UCSD-AML1 (cell line): ENCODE results near the gene CFI.
A peak's percentile ranks its signal among the peaks of the same experiment; 100 is the strongest.

Experiments used
- DNase-seq: peaks from one replicate; lab custom pipeline; 2025; ENCODE audit not compliant: unreplicated experiment; lab: John Stamatoyannopoulos, UW

CFI gene

GRCh38 chr4:109735566-109736365, 66.0 kb downstream of the CFI start:
- no peak for DNase-seq

DNA sequence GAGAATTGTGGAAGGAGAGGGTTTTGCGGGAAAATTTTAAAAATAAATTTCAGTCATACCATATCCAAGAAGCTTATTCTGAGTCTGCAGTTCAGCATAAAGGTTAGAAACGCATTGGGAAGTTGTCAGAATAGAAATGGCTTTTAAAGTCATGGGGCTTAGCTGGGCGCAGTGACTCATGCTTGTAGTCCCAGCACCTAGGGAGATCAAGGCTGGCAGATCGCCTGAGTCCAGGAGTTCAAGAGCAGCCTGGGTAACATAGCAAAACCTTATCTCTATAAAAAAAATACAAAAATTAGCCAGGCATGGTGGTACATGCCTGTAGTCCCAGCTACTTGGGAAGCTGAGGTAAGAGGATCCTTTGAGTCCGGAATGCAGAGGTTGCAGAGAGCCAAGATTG, 68.1 kb downstream of the CFI start:
- DNase-seq: no peak

DNA sequence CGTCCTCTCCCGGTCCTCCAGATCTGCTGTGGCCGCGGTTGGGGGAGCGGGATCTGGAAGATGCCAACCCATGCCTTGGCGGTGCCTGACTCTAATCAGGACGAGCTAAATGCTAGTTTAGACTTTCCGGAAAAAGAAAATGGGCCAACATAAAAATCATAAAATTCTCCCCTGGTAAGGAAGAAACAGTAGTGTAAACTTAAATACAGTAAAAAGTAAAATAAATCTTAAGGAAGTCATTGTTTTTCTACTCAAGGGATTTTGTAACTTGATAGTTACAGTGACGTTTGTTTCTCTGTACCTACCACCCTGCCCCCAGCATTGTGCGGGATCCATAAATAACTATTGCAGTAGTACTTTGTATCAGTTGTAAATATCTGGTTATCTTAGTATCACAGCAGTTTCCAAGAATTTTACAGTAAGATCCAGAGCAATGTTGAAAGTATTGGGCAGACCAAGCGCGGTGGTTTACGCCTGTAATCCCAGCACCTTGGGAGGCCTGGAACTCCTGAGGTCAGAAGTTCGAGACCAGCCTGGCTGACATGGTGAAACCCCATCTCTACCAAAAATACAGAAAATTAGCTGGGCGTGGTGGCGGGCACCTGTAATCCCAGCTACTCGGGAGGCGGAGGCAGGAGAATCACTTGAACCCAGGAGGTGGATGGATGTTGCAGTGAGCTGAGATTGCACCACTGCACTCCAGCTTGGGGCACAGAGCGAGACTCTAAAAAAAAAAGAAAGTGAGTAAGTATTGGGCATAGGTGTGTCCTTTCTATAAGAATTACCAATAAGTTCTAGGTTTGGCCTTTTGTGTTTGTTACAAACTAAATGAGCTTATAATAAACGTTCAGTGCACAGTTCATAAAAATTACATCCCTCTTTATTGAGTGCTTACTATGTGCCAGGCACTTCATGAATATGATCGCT, 70.9 kb downstream of the CFI start:
- DNase-seq: no peak

DNA sequence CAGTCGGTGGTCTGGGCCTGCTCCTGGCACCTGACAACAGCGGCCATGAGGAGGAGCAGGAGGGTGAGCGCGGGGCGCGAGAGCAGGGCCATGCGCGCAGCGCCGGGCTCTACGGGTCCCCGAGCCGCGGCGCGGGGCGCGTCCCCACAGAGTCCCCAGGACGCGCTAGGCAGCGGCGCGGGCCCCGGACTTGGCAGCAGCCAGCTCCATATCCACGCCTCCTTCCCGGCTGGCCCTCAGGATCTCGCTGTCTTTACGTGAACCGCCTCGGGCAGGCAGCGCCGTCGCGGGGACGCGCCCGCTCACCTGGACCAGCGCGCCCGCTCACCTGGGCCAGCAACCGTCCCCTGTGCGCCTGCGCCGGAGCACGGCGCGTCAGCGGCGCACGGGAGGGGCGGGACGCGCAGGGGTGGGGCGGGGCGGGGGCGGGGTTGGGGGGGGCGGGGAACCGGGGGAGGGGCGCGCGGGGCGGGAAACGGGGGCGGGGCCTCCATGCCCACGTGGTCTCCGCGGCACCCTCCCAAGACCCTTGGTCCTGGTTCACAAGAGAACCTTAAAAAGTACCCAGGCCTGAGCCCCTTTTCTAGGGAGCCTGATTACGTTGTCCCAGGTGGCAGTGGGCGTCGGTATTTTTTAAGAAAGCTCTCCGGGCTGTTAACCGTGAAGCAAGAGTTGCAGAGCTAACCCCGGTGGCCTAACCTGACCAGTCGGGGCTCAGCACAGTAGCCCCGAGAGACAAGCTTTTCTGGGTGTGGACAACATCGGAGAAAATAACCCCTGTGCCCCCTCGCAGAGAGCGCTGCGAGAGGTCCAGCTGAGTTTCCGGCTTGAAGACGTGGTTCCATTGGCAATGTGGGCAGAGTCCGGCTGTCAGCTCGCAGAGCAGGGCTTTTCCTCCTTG, 71.8 kb downstream of the CFI start, which contains the start of gene PLA2G12A:
Gene PLA2G12A, minus strand, starts transcription at position 353 of the 901 bp plus-strand sequence. Its CDS starts 261 bp downstream, at position 92.
- peak; percentile 74 for DNase-seq

- no peak for DNase-seq
These were observed 72.6 kb downstream of the CFI start for GRCh38 chr4:109729117-109729717.

GRCh38 chr4:109728385-109728784, 73.4 kb downstream of the CFI start:
- DNase-seq: no peak

DNA sequence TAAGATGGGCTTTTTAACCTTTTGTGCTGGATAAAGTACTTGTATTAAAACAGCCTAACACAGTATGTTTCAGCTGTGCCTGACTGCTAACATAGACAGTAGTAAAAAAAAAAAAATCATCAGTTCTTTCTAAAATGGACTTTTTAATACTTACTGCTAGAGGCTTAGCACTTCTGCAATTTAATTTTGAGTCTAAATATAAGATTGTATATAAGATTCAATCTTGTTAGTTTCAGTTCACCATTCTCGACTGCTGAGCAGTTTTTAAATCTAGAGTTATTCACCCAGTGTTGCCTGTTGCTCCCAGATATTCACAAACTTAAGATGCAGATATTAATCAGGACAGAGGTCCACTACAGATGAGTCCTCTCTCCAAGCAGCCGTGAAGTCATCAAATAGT, 78.7 kb downstream of the CFI start:
- DNase-seq: no peak

GRCh38 chr4:109722357-109722756, 79.4 kb downstream of the CFI start:
- DNase-seq: no peak

GRCh38 chr4:109721033-109721432, 80.8 kb downstream of the CFI start:
- DNase-seq: no peak

GRCh38 chr4:109719604-109720003, 82.2 kb downstream of the CFI start:
- no peak for DNase-seq

DNA sequence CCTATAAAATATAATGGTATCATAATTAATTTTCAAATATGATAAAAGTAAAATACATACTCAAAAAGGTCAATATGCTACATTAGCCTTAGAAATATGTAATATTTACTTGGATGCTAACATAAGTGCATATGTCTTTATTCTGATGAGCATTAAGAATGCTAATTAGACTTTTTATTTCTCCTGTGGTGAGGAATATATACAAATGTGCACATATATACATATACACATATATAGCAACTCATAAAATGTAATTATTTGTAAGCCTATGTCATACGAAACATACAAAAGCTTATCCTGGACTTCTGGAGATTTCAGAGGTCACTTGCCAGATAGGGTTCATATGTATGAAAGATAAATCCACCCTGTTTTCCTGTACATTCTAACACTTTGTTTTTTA, 83.0 kb downstream of the CFI start:
- no peak for DNase-seq

- DNase-seq: no peak
These were observed 88.3 kb downstream of the CFI start for GRCh38 chr4:109713500-109713899.

DNA sequence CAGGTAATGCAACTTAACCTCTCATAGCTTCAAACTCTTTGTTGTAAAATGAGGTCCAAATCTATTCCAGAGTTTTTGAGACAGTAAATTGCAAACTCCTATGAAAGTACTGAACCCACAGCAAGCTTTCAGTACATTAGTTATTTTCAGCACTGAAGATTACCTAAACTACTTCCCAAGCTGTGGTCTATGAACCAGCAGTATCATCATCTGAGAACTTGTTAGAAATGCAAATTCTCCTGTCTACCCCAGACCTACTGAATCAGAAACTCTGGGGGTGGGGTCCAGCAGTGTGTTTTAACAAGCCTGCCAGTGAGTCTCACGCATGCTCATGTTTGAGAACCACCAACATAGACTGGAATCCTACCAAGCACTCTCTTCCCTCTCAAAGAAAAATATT, 92.8 kb downstream of the CFI start:
- no peak for DNase-seq

DNA sequence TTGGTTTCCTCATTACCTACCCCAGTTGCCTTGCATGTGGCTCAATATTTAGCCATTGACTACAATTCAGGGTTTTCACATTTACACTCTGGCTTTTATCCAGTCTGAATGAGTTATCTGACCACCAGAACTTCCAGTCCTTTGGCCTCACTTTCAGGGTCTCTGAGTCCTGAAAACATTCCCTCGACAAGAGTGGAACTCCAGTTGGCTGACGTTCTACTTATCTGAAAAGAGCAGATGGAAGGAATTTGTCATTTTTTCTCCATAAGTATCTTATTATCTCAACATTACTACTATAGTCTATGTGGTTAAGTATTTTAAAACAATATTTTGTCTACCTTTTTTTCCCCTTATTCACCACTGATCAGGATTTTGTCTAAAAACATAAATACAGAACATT, 93.4 kb downstream of the CFI start:
- no peak for DNase-seq

DNA sequence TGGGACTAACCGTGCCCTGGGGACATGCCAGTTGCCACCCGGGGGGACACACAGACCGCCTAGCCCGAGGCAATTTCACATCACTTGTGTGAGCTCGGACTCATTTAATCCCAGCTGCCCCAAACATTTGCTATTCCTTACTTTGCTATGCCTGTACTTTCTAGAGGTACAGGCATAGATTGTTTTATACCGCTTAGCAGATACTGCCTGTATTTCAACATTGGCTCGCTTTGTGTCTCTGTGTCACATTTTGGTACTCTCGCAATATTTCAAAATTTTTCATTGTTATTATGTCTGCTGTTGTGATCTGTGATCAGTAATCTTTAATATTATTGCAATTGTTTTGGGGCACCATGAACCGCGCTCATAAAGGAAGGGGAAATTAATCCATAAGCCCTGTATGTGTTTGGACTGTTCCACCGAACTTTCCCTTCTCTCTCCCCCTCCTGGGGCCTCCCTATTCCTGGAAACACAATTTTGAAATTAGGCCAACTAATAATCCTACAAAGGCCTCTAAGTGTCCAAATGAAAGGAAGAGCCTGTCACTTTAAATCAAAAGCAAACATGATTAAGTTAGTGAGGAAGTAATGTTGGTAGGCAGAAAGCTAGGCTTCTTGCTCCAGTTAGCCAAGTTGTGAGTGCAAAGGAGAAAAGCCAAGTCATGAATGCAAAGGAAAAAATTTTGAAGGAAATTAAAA, 98.0 kb downstream of the CFI start:
- DNase-seq: no peak

DNA sequence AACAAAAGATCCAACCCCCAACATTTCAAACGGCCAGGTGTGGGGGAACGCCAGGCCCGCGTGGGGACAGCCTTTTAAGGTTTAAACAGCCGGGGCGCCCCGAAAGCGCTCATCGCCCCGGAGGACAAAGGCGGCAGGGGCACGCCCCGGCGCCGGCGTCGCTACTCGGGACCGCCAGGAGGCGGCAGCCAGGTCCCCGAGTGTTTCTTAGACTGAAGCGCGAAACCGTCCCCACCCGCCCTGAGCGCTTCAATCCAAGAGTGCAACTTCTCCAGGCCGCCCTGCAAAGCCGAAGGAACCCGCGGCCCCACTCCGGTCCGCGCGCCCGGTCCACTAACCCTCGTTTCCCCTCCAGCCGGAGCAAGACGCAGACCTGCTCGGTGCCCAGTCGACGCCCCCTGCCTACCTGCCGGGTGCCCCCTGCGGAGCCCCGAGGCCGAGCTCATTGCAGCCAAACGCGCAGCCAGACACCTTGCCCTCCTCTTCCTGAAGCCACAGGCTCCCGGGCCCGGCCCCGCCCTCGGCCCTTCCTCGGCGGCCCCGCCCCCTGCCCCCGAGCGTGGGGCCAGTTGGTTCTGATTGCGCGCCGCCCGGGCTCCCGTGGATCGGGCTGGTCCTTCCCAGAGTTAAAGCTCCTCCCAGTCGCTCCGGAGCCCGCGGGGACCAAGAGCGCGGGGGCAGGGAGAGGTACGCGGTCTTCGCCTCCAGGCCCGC, 98.7 kb downstream of the CFI start, which contains the start of gene CASP6:
Gene CASP6, minus strand, starts transcription at position 496 of the 714 bp plus-strand sequence. Its CDS starts 50 bp downstream, at position 446.
- DNase-seq: peak; percentile 86

DNA sequence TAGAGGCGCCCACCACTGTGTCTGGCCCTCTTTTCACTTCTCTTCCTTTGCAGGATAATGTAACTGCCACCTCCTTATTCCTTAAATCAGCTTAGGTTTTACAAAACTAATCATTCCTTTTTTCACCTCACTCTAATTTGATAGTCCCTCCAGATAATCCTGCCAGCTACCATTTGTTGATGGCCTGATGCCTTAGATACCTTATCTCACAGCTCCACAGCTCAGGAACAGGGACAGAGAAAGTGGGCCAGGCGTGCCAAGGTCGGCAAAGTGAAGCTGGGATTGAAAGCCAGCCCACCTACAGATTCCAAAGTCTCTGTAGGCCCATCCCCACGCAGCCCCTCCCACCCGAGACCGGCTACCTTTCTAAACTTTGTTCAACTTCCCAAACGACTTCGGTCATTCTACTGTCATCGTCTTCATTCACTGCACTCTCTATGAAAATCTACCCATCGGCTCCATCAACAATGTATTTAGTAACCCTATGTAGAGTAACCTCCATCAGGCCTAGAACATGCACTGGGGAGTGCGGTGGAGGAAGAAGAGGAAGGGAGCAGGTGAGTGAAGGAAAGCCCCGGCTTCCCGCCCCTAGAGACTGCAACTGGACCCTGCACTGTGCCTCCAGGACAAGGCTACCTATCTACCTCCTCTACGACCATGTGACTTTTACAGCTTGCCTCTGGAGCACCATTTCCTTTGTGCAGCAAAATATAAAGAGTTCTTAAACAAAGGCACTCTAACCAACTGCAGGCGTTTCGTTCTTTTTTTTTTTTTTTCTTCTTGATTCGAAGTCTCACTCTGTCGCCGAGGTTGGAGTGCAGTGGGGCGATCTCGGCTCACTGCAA, 100.0 kb downstream of the CFI start:
- peak; percentile 14 for DNase-seq

DNA sequence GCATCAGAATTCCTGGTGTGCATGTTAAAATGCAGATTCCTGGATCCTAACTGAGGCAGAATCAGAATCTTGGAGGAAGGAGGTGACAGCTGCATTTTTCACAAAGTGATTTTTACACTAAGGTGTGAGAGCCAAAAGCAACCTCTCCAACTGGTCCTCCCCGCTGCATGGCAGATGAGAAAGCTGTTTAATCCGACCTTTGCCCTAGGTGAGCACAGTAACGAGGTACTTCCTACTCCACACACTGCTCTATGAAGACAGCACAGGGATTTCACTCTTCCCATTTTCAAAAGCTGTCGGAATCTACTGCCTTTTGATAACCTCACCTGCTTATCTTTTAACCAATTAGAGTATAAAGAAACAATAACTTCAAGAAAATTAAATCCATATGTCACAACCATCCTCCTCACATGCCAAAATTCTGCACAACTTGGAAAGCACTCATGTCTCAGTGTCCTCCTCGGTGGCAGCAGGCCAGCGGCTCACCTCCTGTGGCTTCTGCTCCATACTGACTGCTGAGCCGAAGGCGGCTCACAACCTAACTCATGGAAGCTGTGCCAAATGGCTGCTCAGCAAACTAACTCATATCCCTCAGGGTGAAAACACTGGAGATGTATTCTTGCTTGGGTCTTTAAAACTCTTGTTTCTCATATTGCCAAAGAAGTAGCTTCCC, 102.1 kb downstream of the CFI start:
- no peak for DNase-seq
